ENCODE measurements around the gene P2RY13. TPM values are rescaled to one million over a fixed set of nuclear protein-coding genes. Genes with fewer than 3 reads are reported as not detected.

The P2RY13 gene
- total and polyA plus RNA-seq, 2 of the 4 experiments (the other 2 are of a cell fraction): not detected

DNA sequence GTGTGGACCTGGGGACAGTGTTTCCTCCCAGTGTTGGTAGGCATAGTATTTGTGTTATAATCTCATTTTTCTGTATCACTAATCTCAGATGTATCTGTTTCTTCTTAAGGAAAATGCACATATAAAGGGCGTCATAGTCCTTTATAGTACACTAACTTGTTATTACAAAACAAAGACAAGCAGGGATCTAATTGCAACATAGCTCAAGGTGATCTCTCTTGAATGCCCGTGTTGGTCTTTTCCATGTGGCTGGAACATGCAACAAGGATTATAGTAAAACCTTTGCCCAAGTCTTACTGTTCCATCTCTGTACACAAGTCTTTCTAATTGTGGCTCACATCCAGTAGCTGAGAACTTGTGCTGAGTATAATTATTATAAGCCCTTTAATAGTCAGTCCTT is 9.2 kb downstream of the P2RY13 start:
- Histone ChIP-seq H3K36me3 (ENCODE audit: control insufficient read depth, insufficient read depth, low read length) (no peaks in the 10 kb centered on the region), H3K23ac (ENCODE audit: low read depth, low read length) (0 out of 2 replicates have a peak overlapping the region, but pooled peaks have one; percentile 36), H3K18ac (ENCODE audit: low read depth, low read length) (peak overlapping the region; percentile 83; the same call in 1 of the 2 replicates), H3K4me3 (ENCODE audit: insufficient read depth, low read depth, low read length) (no peak overlapping the region), H3K9me3 (ENCODE audit: control insufficient read depth, insufficient read depth, low read length) (no peaks in the 10 kb centered on the region), H4K5ac (ENCODE audit: low read depth, low read length) (peak overlapping the region; percentile 89; the same call in 1 of the 2 replicates), H2AK5ac (ENCODE audit: low read depth, low read length) (no peak overlapping the region), H3K27me3 (ENCODE audit: control insufficient read depth, insufficient read depth, low read length) (no peaks in the 10 kb centered on the region), H2BK5ac (ENCODE audit: low read depth, low read length, poor library complexity, severe bottlenecking) (peak overlapping the region; percentile 70), H2AFZ (replicated peaks; ENCODE audit: low read length, poor library complexity) (no peak overlapping the region), H3K56ac (ENCODE audit: extremely low read depth, insufficient read depth, low read length) (no peak overlapping the region), H4K20me1 (ENCODE audit: insufficient read depth, low read length) (no peaks in the 10 kb centered on the region), H3K79me1 (ENCODE audit: low read depth in 1 of 2, low read length in 2 of 2) (no peaks in the 10 kb centered on the region), H3K27ac (ENCODE audit: insufficient read depth, low read length) (peak overlapping the region; percentile 13; the same call in 1 of the 2 replicates), H3K9ac (ENCODE audit: low read depth, low read length) (no peak overlapping the region), H4K8ac (ENCODE audit: low read depth in 2 of 2, low read length in 2 of 2) (peak overlapping the region; percentile 60 to 71; a peak in 2 of 4 replicates), H2AK9ac (replicated peaks; ENCODE audit: low read depth, low read length, poor library complexity) (no peak overlapping the region), H3K4me2 (ENCODE audit: low read depth, low read length) (no peak overlapping the region; the same call in 1 of the 2 replicates), H2BK15ac (ENCODE audit: low read depth, low read length) (peak overlapping the region; percentile 74; the same call in 2 of the 3 replicates), H2BK120ac (ENCODE audit: low read depth, low read length) (peak overlapping the region; percentile 61), H2BK20ac (ENCODE audit: low read depth, low read length) (peak overlapping the region; percentile 72), H3K4me1 (ENCODE audit: control insufficient read depth, insufficient read depth, low read length) (peaks cover 14% of the 10 kb centered on the region), H3K4ac (ENCODE audit: low read depth, low read length) (peak overlapping the region; percentile 34; the same call in 1 of the 2 replicates), H3K14ac (replicated peaks; ENCODE audit: low read depth, low read length) (peak overlapping the region; percentile 56), H4K91ac (ENCODE audit: insufficient read depth, low read depth, low read length) (peak overlapping the region; percentile 51; the same call in 1 of the 2 replicates), H3K9me1 (ENCODE audit: insufficient read depth, low read length) (peaks cover 6% of the 10 kb centered on the region; the same call in 1 of the 2 replicates)
- in situ Hi-C loops (cut with MboI; ENCODE audit: low sequenced_read_pairs): no loop called here
- ChIA-PET POLR2A (ENCODE audit: unreplicated experiment) (no interaction called here), CTCF (no interaction called here)
- DNase-seq: no peak
- no peak; the same call in 1 of the 2 replicates for ATAC-seq (ENCODE audit: low read depth)
- BruUV-seq (replicated peaks): no TSS peak
- dilution Hi-C loops (cut with HindIII; ENCODE audit: low sequenced_read_pairs, unreplicated experiment): no loop called here
- intact Hi-C loops (cut with micrococcal nuclease): no loop called here
- TF ChIP-seq RCOR1 (IDR thresholded peaks at IDR 0.05; ENCODE audit: insufficient replicate concordance, low read length): no peak
- no peak for TF ChIP-seq CHD1 (IDR thresholded peaks at IDR 0.05; ENCODE audit: low read depth, low read length)
- TF ChIP-seq FOS (IDR thresholded peaks at IDR 0.05; ENCODE audit: low read depth, low read length): no peak
- no peak for TF ChIP-seq RAD21 (IDR thresholded peaks at IDR 0.05; ENCODE audit: low read length)
- no CpG with 5 or more reads among the region's 2 CpGs for WGBS, 2 experiments (ENCODE audit: extremely low coverage in 2 of 2, insufficient read length in 1 of 2)

All from IMR-90 (cell line).